SU-DHL-6 (cell line): ENCODE results near the gene TSTD1.
"Not testable (repeated sequence)": the region's sequence is repeated elsewhere in the genome, so short reads cannot be mapped to it uniquely, and the experiment has no call there.

ENCODE experiments used
- H2AFZ ChIP-seq: fragments of 200-600 bp; sonication (generic); 2 replicates; pipeline ENCODE4 v1.6.1; 2014; ENCODE audit warnings: low read depth, mild to moderate bottlenecking, moderate library complexity, mixed read lengths, antibody characterized with exemption, low read length; ENCODE audit not compliant: severe bottlenecking
- H3F3A ChIP-seq: fragments of 200-600 bp; shearing (Covaris generic); 2 replicates; pipeline ENCODE4 v1.6.0; 2016; ENCODE audit warnings: antibody characterized with exemption, mild to moderate bottlenecking; ENCODE audit not compliant: insufficient read depth
- H3K27ac ChIP-seq: fragments of 200-600 bp; sonication (generic); 2 replicates; pipeline ENCODE4 v1.5.1; 2016; ENCODE audit warnings: low read depth, mild to moderate bottlenecking, low read length, moderate library complexity, mixed read lengths
- H3K27me3 ChIP-seq: fragments of 200-600 bp; sonication (generic), shearing (Covaris generic); 2 replicates; pipeline ENCODE4 v1.6.0; 2014; ENCODE audit warnings: mild to moderate bottlenecking, low read length
- H3K36me3 ChIP-seq: fragments of 200-600 bp; sonication (generic); 2 replicates; pipeline ENCODE4 v1.6.1; 2014; ENCODE audit warnings: mild to moderate bottlenecking, low read length, mixed read lengths
- H3K4me2 ChIP-seq: fragments of 300-600, 200-600 bp; shearing (Covaris generic), sonication (generic); 2 replicates; pipeline ENCODE4 v1.6.0; 2014; ENCODE audit warnings: low read length, low read depth, mild to moderate bottlenecking; ENCODE audit not compliant: poor library complexity, severe bottlenecking
- H3K4me3 ChIP-seq: fragments of 200-600 bp; sonication (generic); 2 replicates; pipeline ENCODE4 v1.5.1; 2014; ENCODE audit warnings: antibody characterized with exemption, low read length, mild to moderate bottlenecking, mixed read lengths; ENCODE audit not compliant: insufficient read depth, poor library complexity, severe bottlenecking
- H3K79me2 ChIP-seq: fragments of 200-600 bp; sonication (generic); 2 replicates; pipeline ENCODE4 v1.6.1; 2014; ENCODE audit warnings: mild to moderate bottlenecking, low read length, moderate library complexity; ENCODE audit not compliant: insufficient read depth
- H3K9ac ChIP-seq: fragments of 200-600 bp; sonication (generic); 2 replicates; pipeline ENCODE4 v1.7.0; 2014; ENCODE audit warnings: mild to moderate bottlenecking, low read length
- H3K9me2 ChIP-seq: fragments of 200-600 bp; sonication (generic); replicated peaks from 2 replicates; pipeline ENCODE4 v1.6.1; 2014; ENCODE audit warnings: low read length; ENCODE audit not compliant: insufficient read depth
- H3K9me3 ChIP-seq: fragments of 200-600 bp; sonication (generic); 2 replicates; pipeline ENCODE4 v1.6.1; 2014; ENCODE audit warnings: low read length, mixed read lengths; ENCODE audit not compliant: insufficient read depth
- H4K20me1 ChIP-seq: fragments of 200-600 bp; sonication (generic); 2 replicates; pipeline ENCODE4 v1.6.1; 2014; ENCODE audit warnings: low read depth, mild to moderate bottlenecking, antibody characterized with exemption, low read length, moderate library complexity, mixed read lengths
- EZH2phosphoT487 ChIP-seq: fragments of 200-600 bp; sonication (generic), shearing (Covaris generic); conservative IDR thresholded peaks from 2 replicates; pipeline ENCODE4 v1.6.1; 2018; ENCODE audit warnings: mild to moderate bottlenecking, antibody characterized with exemption, low read length, moderate library complexity, mixed read lengths
- TF ChIP-seq, protein P1 (sequence below): fragments of 200-600 bp; sonication (generic); IDR thresholded peaks from one replicate; pipeline ENCODE4 v1.5.1; 2017; ENCODE audit warnings: antibody characterized with exemption, mild to moderate bottlenecking, low read length, moderate library complexity; ENCODE audit not compliant: insufficient read depth, poor library complexity, severe bottlenecking

Gene TSTD1

DNA sequence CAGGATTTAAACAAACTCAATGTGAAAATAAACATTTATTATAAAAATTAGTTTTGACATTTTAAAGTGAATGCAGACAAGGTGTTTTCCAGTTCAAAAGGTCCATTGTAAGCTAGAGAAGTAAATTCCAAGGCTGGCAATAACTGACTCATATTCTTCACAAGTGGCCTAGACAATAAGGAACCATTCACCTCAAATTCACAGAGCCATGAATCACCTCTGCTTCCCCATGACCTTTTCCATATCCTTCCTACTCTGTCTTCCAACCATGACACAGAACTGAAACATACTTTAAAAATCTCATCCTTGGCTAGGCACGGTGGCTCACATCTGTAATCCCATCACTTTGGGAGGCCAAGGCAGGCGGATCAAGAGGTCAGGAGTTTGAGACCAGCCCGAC, 42.6 kb downstream of the TSTD1 start:
- Histone ChIP-seq H3K9me3 (no peaks in the 10 kb centered on the region), H3K79me2 (no peaks in the 10 kb centered on the region), H3K4me2 (no peak overlapping the region), H3F3A (no peaks in the 10 kb centered on the region), H3K4me3 (no peak overlapping the region), H3K27me3 (no peaks in the 10 kb centered on the region), H3K9ac (no peak overlapping the region), H4K20me1 (no peaks in the 10 kb centered on the region), H3K27ac (no peak overlapping the region), H2AFZ (no peak overlapping the region), H3K9me2 (no peaks in the 10 kb centered on the region), H3K36me3 (no peaks in the 10 kb centered on the region)
- no peak for TF ChIP-seq EZH2phosphoT487

DNA sequence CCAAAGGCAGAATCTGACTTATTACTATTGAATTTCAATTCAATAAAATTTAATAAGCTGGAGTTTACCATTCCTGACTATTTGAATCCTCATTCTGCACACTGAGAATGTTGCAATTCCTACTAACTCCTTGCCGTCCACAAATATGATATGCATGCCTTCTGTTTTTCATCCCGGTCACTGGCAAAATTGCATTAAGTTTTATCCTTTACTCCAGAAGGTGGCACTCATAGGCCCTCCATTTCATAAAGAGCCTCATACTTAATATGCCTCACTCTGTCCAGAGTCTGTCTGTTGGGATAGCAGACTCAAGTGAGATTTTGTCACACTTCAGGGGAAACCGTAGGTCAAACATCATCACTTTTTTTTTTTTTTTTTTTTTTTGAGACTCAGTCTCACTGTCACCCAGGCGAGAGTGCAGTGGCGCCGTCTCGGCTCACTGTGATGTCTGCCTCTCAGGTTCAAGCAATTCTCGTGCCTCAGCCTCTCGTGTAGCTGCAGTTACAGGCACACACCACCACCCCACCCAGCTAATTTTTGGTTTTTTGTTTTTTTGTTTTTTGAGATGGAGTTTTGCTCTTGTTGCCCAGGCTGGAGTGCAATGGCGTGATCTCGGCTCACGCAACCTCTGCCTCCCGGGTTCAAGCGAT, 45.1 kb downstream of the TSTD1 start:
- H3K36me3 ChIP-seq, result no peaks in the 10 kb centered on the region
- H3K79me2 ChIP-seq, result no peaks in the 10 kb centered on the region
- H3K9me2 ChIP-seq, result no peaks in the 10 kb centered on the region
- H3K27ac ChIP-seq, result no peak overlapping the region
- no peaks in the 10 kb centered on the region for H4K20me1 ChIP-seq
- H2AFZ ChIP-seq, result no peak overlapping the region
- H3K27me3 ChIP-seq, result no peaks in the 10 kb centered on the region
- no peaks in the 10 kb centered on the region for H3K9me3 ChIP-seq
- TF ChIP-seq EZH2phosphoT487, result no peak
- TF ChIP-seq, protein P1, sequence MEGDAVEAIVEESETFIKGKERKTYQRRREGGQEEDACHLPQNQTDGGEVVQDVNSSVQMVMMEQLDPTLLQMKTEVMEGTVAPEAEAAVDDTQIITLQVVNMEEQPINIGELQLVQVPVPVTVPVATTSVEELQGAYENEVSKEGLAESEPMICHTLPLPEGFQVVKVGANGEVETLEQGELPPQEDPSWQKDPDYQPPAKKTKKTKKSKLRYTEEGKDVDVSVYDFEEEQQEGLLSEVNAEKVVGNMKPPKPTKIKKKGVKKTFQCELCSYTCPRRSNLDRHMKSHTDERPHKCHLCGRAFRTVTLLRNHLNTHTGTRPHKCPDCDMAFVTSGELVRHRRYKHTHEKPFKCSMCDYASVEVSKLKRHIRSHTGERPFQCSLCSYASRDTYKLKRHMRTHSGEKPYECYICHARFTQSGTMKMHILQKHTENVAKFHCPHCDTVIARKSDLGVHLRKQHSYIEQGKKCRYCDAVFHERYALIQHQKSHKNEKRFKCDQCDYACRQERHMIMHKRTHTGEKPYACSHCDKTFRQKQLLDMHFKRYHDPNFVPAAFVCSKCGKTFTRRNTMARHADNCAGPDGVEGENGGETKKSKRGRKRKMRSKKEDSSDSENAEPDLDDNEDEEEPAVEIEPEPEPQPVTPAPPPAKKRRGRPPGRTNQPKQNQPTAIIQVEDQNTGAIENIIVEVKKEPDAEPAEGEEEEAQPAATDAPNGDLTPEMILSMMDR, result peak; percentile 11
- no peak overlapping the region for H3K4me3 ChIP-seq
- H3F3A ChIP-seq, result no peaks in the 10 kb centered on the region
- no peak overlapping the region for H3K9ac ChIP-seq
- H3K4me2 ChIP-seq, result no peak overlapping the region

DNA sequence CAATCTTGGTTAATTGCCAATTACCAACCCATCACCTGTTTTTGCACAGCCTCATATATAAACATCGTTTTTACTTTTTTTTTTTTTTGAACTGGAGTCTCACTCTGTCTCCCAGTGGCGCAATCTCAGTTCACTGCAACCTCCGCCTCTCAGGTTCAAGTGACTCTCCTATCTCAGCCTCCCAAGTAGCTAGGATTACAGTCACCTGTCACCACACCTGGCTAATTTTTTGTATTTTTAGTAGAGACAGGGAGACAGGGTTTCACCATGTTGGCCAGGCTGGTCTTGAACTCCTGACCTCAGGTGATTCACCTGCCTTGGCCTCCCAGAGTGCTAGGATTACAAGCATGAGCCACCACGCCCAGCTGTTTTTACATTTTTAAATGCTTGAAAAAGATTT, 46.7 kb downstream of the TSTD1 start:
- not testable (repeated sequence) for H3F3A ChIP-seq, H2AFZ ChIP-seq, H3K79me2 ChIP-seq, H3K4me3 ChIP-seq, H3K27me3 ChIP-seq, H3K27ac ChIP-seq, H3K36me3 ChIP-seq, H3K4me2 ChIP-seq, H4K20me1 ChIP-seq, H3K9me3 ChIP-seq, H3K9me2 ChIP-seq, H3K9ac ChIP-seq
